ENCODE measurements around the gene SYNGR1.

Gene SYNGR1

GRCh38 chr22:39422721-39423120 is 72.9 kb downstream of the SYNGR1 start:
- H3K79me1 ChIP-seq (ENCODE audit: low read length): no peaks in the 10 kb centered on the region
- no peak overlapping the region for H3K27ac ChIP-seq (ENCODE audit: low read depth, low read length)
- H3K9ac ChIP-seq (ENCODE audit: low read length): no peak overlapping the region
- DNase-seq: no peak
- no peaks in the 10 kb centered on the region for H3K79me2 ChIP-seq (ENCODE audit: control insufficient read depth, insufficient read depth, low read length)
- H3K27me3 ChIP-seq (ENCODE audit: insufficient read depth, low read length, poor library complexity): no peaks in the 10 kb centered on the region
- H3K23ac ChIP-seq (ENCODE audit: low read length): no peak overlapping the region
- H2BK15ac ChIP-seq (replicated peaks; ENCODE audit: low read depth): no peak overlapping the region
- no peak overlapping the region for H3K4me3 ChIP-seq (ENCODE audit: low read length)
- H2AK5ac ChIP-seq (ENCODE audit: low read length): no peak overlapping the region
- H3K18ac ChIP-seq (ENCODE audit: low read length): no peak overlapping the region
- H3K4me1 ChIP-seq (ENCODE audit: control insufficient read depth, low read depth, low read length): peaks cover under 1% of the 10 kb centered on the region
- H3K56ac ChIP-seq (ENCODE audit: low read length): no peak overlapping the region
- H4K8ac ChIP-seq (ENCODE audit: low read depth, low read length): no peak overlapping the region
- no peak overlapping the region for H3K4ac ChIP-seq (ENCODE audit: low read depth, low read length)
- H3K36me3 ChIP-seq (ENCODE audit: control insufficient read depth, insufficient read depth, low read length): no peaks in the 10 kb centered on the region
- WGBS (ENCODE audit: extremely low coverage, insufficient coverage, low lambda C conversion rate): no CpG with 5 or more reads among the region's 6 CpGs
- no peak overlapping the region for H2BK5ac ChIP-seq (ENCODE audit: low read length)
- no peak overlapping the region for H4K5ac ChIP-seq (ENCODE audit: low read length)
- H2BK120ac ChIP-seq (ENCODE audit: low read depth, low read length): no peak overlapping the region
- no peak overlapping the region for H3K4me2 ChIP-seq (ENCODE audit: low read length)

GRCh38 chr22:39423976-39424375 is 74.2 kb downstream of the SYNGR1 start:
- Histone ChIP-seq H3K27me3 (ENCODE audit: insufficient read depth, low read length, poor library complexity) (no peaks in the 10 kb centered on the region), H2AK5ac (ENCODE audit: low read length) (no peak overlapping the region), H2BK15ac (replicated peaks; ENCODE audit: low read depth) (no peak overlapping the region), H3K36me3 (ENCODE audit: control insufficient read depth, insufficient read depth, low read length) (no peaks in the 10 kb centered on the region), H3K56ac (ENCODE audit: low read length) (no peak overlapping the region), H3K79me1 (ENCODE audit: low read length) (no peaks in the 10 kb centered on the region), H3K18ac (ENCODE audit: low read length) (no peak overlapping the region), H3K4me3 (ENCODE audit: low read length) (no peak overlapping the region), H4K8ac (ENCODE audit: low read depth, low read length) (no peak overlapping the region), H3K9ac (ENCODE audit: low read length) (no peak overlapping the region), H3K4ac (ENCODE audit: low read depth, low read length) (no peak overlapping the region), H4K5ac (ENCODE audit: low read length) (no peak overlapping the region), H3K23ac (ENCODE audit: low read length) (no peak overlapping the region), H3K79me2 (ENCODE audit: control insufficient read depth, insufficient read depth, low read length) (no peaks in the 10 kb centered on the region), H3K27ac (ENCODE audit: low read depth, low read length) (no peak overlapping the region), H3K4me2 (ENCODE audit: low read length) (no peak overlapping the region), H2BK5ac (ENCODE audit: low read length) (no peak overlapping the region), H2BK120ac (ENCODE audit: low read depth, low read length) (no peak overlapping the region), H3K4me1 (ENCODE audit: control insufficient read depth, low read depth, low read length) (peaks cover 9% of the 10 kb centered on the region)
- no CpG with 5 or more reads among the region's 3 CpGs for WGBS (ENCODE audit: extremely low coverage, insufficient coverage, low lambda C conversion rate)
- no peak for DNase-seq

GRCh38 chr22:39426380-39427043 is 76.7 kb downstream of the SYNGR1 start:
- Histone ChIP-seq H4K8ac (ENCODE audit: low read depth, low read length) (no peak overlapping the region), H3K79me2 (ENCODE audit: control insufficient read depth, insufficient read depth, low read length) (no peaks in the 10 kb centered on the region), H2AK5ac (ENCODE audit: low read length) (no peak overlapping the region), H3K27me3 (ENCODE audit: insufficient read depth, low read length, poor library complexity) (no peaks in the 10 kb centered on the region), H3K56ac (ENCODE audit: low read length) (peak overlapping the region; percentile 53), H2BK120ac (ENCODE audit: low read depth, low read length) (no peak overlapping the region), H3K79me1 (ENCODE audit: low read length) (no peaks in the 10 kb centered on the region), H3K4me1 (ENCODE audit: control insufficient read depth, low read depth, low read length) (peaks cover 10% of the 10 kb centered on the region), H3K4me2 (ENCODE audit: low read length) (no peak overlapping the region), H3K4ac (ENCODE audit: low read depth, low read length) (no peak overlapping the region), H4K5ac (ENCODE audit: low read length) (no peak overlapping the region), H3K18ac (ENCODE audit: low read length) (no peak overlapping the region), H3K23ac (ENCODE audit: low read length) (no peak overlapping the region), H3K27ac (ENCODE audit: low read depth, low read length) (no peak overlapping the region), H2BK15ac (replicated peaks; ENCODE audit: low read depth) (peak overlapping the region; percentile 10), H3K4me3 (ENCODE audit: low read length) (no peak overlapping the region), H2BK5ac (ENCODE audit: low read length) (no peak overlapping the region), H3K36me3 (ENCODE audit: control insufficient read depth, insufficient read depth, low read length) (no peaks in the 10 kb centered on the region), H3K9ac (ENCODE audit: low read length) (no peak overlapping the region)
- WGBS (ENCODE audit: extremely low coverage, insufficient coverage, low lambda C conversion rate): no CpG with 5 or more reads among the region's 20 CpGs
- no peak for DNase-seq

- H3K27ac ChIP-seq (ENCODE audit: low read depth, low read length): peak overlapping the region; percentile 34
- WGBS (ENCODE audit: extremely low coverage, insufficient coverage, low lambda C conversion rate): no CpG with 5 or more reads among the region's 13 CpGs
Measured at GRCh38 chr22:39427751-39428596, 78.2 kb downstream of the SYNGR1 start.

GRCh38 chr22:39428597-39429071 is 78.8 kb downstream of the SYNGR1 start:
- Histone ChIP-seq H3K23ac (ENCODE audit: low read length) (no peak overlapping the region), H3K9ac (ENCODE audit: low read length) (peak overlapping the region; percentile 7), H2BK120ac (ENCODE audit: low read depth, low read length) (no peak overlapping the region), H3K56ac (ENCODE audit: low read length) (peak overlapping the region; percentile 59), H3K4me3 (ENCODE audit: low read length) (no peak overlapping the region), H3K79me2 (ENCODE audit: control insufficient read depth, insufficient read depth, low read length) (no peaks in the 10 kb centered on the region), H3K27ac (ENCODE audit: low read depth, low read length) (peak overlapping the region; percentile 55), H3K36me3 (ENCODE audit: control insufficient read depth, insufficient read depth, low read length) (no peaks in the 10 kb centered on the region), H3K27me3 (ENCODE audit: insufficient read depth, low read length, poor library complexity) (no peaks in the 10 kb centered on the region), H3K4ac (ENCODE audit: low read depth, low read length) (peak overlapping the region; percentile 11), H2BK5ac (ENCODE audit: low read length) (peak overlapping the region; percentile 64), H2AK5ac (ENCODE audit: low read length) (peak overlapping the region; percentile 29), H4K8ac (ENCODE audit: low read depth, low read length) (no peak overlapping the region), H3K4me1 (ENCODE audit: control insufficient read depth, low read depth, low read length) (peaks cover 10% of the 10 kb centered on the region), H3K79me1 (ENCODE audit: low read length) (no peaks in the 10 kb centered on the region), H4K5ac (ENCODE audit: low read length) (no peak overlapping the region), H3K18ac (ENCODE audit: low read length) (peak overlapping the region; percentile 44), H3K4me2 (ENCODE audit: low read length) (no peak overlapping the region), H2BK15ac (replicated peaks; ENCODE audit: low read depth) (no peak overlapping the region)
- no CpG with 5 or more reads among the region's 10 CpGs for WGBS (ENCODE audit: extremely low coverage, insufficient coverage, low lambda C conversion rate)
- DNase-seq: peak; percentile 100

More at GRCh38 chr22:39427751-39428596, 78.2 kb downstream of the SYNGR1 start:
- Histone ChIP-seq H2AK5ac (ENCODE audit: low read length) (peak overlapping the region; percentile 22), H3K4me1 (ENCODE audit: control insufficient read depth, low read depth, low read length) (peaks cover 10% of the 10 kb centered on the region), H4K8ac (ENCODE audit: low read depth, low read length) (no peak overlapping the region), H3K36me3 (ENCODE audit: control insufficient read depth, insufficient read depth, low read length) (no peaks in the 10 kb centered on the region), H3K9ac (ENCODE audit: low read length) (peak overlapping the region; percentile 5), H2BK5ac (ENCODE audit: low read length) (peak overlapping the region; percentile 81), H3K4me3 (ENCODE audit: low read length) (no peak overlapping the region), H2BK15ac (replicated peaks; ENCODE audit: low read depth) (no peak overlapping the region), H3K23ac (ENCODE audit: low read length) (peak overlapping the region; percentile 66), H3K56ac (ENCODE audit: low read length) (peak overlapping the region; percentile 71), H3K4me2 (ENCODE audit: low read length) (no peak overlapping the region), H3K4ac (ENCODE audit: low read depth, low read length) (peak overlapping the region; percentile 1), H4K5ac (ENCODE audit: low read length) (no peak overlapping the region), H2BK120ac (ENCODE audit: low read depth, low read length) (peak overlapping the region; percentile 33), H3K27me3 (ENCODE audit: insufficient read depth, low read length, poor library complexity) (no peaks in the 10 kb centered on the region), H3K79me1 (ENCODE audit: low read length) (no peaks in the 10 kb centered on the region), H3K79me2 (ENCODE audit: control insufficient read depth, insufficient read depth, low read length) (no peaks in the 10 kb centered on the region), H3K18ac (ENCODE audit: low read length) (peak overlapping the region; percentile 0)
- DNase-seq: no peak

Measured in mesendoderm (in vitro differentiated cells).